Measurements from ENCODE around the gene UBL7. TPM values are rescaled to one million over a fixed set of nuclear protein-coding genes. Genes with fewer than 3 reads are reported as not detected.
A peak's percentile ranks its signal among the peaks of the same experiment; 100 is the strongest.

UBL7 gene
- total RNA-seq, 2 experiments from 2014 or later = 29.5 to 44.1 TPM

GRCh38 chr15:74502301-74502700, 41.3 kb upstream of the UBL7 start:
- ChIA-PET CTCF (ENCODE audit: unreplicated experiment) (no interaction called here), POLR2A (interaction anchor here (0.6 kb wide), 2 partner anchors 377 to 1650 kb away, joined by 4 to 5 read pairs; no protein-coding TSS in a partner anchor)
- peak; percentile 8 for DNase-seq (ENCODE audit: low spot score)
- no peak overlapping the region for H3K4me2 ChIP-seq (ENCODE audit: low read length)
- H3K4me3 ChIP-seq (ENCODE audit: low read depth, low read length, poor library complexity, severe bottlenecking) = no peak overlapping the region
- no peaks in the 10 kb centered on the region for H3K79me2 ChIP-seq (ENCODE audit: insufficient read depth, low read depth, low read length)
- BruUV-seq (replicated peaks) = no TSS peak
- no peaks in the 10 kb centered on the region for H3K36me3 ChIP-seq (ENCODE audit: insufficient read depth, low read length)
- TF ChIP-seq, protein P1, sequence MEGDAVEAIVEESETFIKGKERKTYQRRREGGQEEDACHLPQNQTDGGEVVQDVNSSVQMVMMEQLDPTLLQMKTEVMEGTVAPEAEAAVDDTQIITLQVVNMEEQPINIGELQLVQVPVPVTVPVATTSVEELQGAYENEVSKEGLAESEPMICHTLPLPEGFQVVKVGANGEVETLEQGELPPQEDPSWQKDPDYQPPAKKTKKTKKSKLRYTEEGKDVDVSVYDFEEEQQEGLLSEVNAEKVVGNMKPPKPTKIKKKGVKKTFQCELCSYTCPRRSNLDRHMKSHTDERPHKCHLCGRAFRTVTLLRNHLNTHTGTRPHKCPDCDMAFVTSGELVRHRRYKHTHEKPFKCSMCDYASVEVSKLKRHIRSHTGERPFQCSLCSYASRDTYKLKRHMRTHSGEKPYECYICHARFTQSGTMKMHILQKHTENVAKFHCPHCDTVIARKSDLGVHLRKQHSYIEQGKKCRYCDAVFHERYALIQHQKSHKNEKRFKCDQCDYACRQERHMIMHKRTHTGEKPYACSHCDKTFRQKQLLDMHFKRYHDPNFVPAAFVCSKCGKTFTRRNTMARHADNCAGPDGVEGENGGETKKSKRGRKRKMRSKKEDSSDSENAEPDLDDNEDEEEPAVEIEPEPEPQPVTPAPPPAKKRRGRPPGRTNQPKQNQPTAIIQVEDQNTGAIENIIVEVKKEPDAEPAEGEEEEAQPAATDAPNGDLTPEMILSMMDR (conservative IDR thresholded peaks at IDR 0.05; ENCODE audit: low read length) = 0 out of 2 replicates have a peak, but pooled peaks have one; percentile 21
- TF ChIP-seq EZH2phosphoT487 (IDR thresholded peaks at IDR 0.05; ENCODE audit: borderline replicate concordance, low read depth, low read length) = no peak
- no peak overlapping the region for H3K27ac ChIP-seq (ENCODE audit: low read depth, low read length, poor library complexity, severe bottlenecking)
- intact Hi-C loops (cut with micrococcal nuclease; ENCODE audit: unreplicated experiment) = no loop called here
- no peaks in the 10 kb centered on the region for H3K9me2 ChIP-seq (ENCODE audit: insufficient read depth, low read length)
- no peaks in the 10 kb centered on the region for H3K9me3 ChIP-seq (ENCODE audit: low read length)
- no peaks in the 10 kb centered on the region for H4K20me1 ChIP-seq (ENCODE audit: insufficient read depth, low read length)
- H3K4me1 ChIP-seq (ENCODE audit: insufficient read depth, low read length, poor library complexity, severe bottlenecking) = no peaks in the 10 kb centered on the region
- no peak overlapping the region for H2AFZ ChIP-seq (ENCODE audit: low read length)

- Histone ChIP-seq H2AFZ (ENCODE audit: low read length) (no peak overlapping the region), H3K9me2 (ENCODE audit: insufficient read depth, low read length) (no peaks in the 10 kb centered on the region), H3K79me2 (ENCODE audit: insufficient read depth, low read depth, low read length) (no peaks in the 10 kb centered on the region), H3K4me2 (ENCODE audit: low read length) (no peak overlapping the region), H3K36me3 (ENCODE audit: insufficient read depth, low read length) (no peaks in the 10 kb centered on the region), H3K4me3 (ENCODE audit: low read depth, low read length, poor library complexity, severe bottlenecking) (no peak overlapping the region), H3K4me1 (ENCODE audit: insufficient read depth, low read length, poor library complexity, severe bottlenecking) (no peaks in the 10 kb centered on the region), H3K27ac (ENCODE audit: low read depth, low read length, poor library complexity, severe bottlenecking) (no peak overlapping the region), H4K20me1 (ENCODE audit: insufficient read depth, low read length) (no peaks in the 10 kb centered on the region), H3K9me3 (ENCODE audit: low read length) (no peaks in the 10 kb centered on the region)
- ChIA-PET POLR2A (interaction anchor here (0.6 kb wide), 1 partner anchor 26 kb away, joined by 8 read pairs; no protein-coding TSS in a partner anchor), CTCF (ENCODE audit: unreplicated experiment) (no interaction called here)
- no peak for DNase-seq (ENCODE audit: low spot score)
- TF ChIP-seq, protein P1 (conservative IDR thresholded peaks at IDR 0.05; ENCODE audit: low read length) = no peak
- no peak for TF ChIP-seq EZH2phosphoT487 (IDR thresholded peaks at IDR 0.05; ENCODE audit: borderline replicate concordance, low read depth, low read length)
- intact Hi-C loops (cut with micrococcal nuclease; ENCODE audit: unreplicated experiment) = no loop called here
- no TSS peak for BruUV-seq (replicated peaks)
Observed at GRCh38 chr15:74500401-74500800, 39.4 kb upstream of the UBL7 start.

GRCh38 chr15:74499366-74499765, 38.4 kb upstream of the UBL7 start:
- H3K4me2 ChIP-seq (ENCODE audit: low read length) = no peak overlapping the region
- BruUV-seq (replicated peaks) = no TSS peak
- H3K4me1 ChIP-seq (ENCODE audit: insufficient read depth, low read length, poor library complexity, severe bottlenecking) = no peaks in the 10 kb centered on the region
- intact Hi-C loops (cut with micrococcal nuclease; ENCODE audit: unreplicated experiment) = no loop called here
- H3K4me3 ChIP-seq (ENCODE audit: low read depth, low read length, poor library complexity, severe bottlenecking) = no peak overlapping the region
- TF ChIP-seq EZH2phosphoT487 (IDR thresholded peaks at IDR 0.05; ENCODE audit: borderline replicate concordance, low read depth, low read length) = no peak
- TF ChIP-seq, protein P1 (conservative IDR thresholded peaks at IDR 0.05; ENCODE audit: low read length) = no peak
- H3K27ac ChIP-seq (ENCODE audit: low read depth, low read length, poor library complexity, severe bottlenecking) = no peak overlapping the region
- ChIA-PET CTCF (ENCODE audit: unreplicated experiment) (no interaction called here), POLR2A (no interaction called here)
- no peak overlapping the region for H2AFZ ChIP-seq (ENCODE audit: low read length)
- DNase-seq (ENCODE audit: low spot score) = no peak
- H4K20me1 ChIP-seq (ENCODE audit: insufficient read depth, low read length) = no peaks in the 10 kb centered on the region
- H3K9me2 ChIP-seq (ENCODE audit: insufficient read depth, low read length) = no peaks in the 10 kb centered on the region
- no peaks in the 10 kb centered on the region for H3K36me3 ChIP-seq (ENCODE audit: insufficient read depth, low read length)
- no peaks in the 10 kb centered on the region for H3K9me3 ChIP-seq (ENCODE audit: low read length)
- H3K79me2 ChIP-seq (ENCODE audit: insufficient read depth, low read depth, low read length) = no peaks in the 10 kb centered on the region
